Measurements from ENCODE around the gene MMP24OS. TPM values are rescaled to one million over a fixed set of nuclear protein-coding genes. Genes with fewer than 3 reads are reported as not detected.

The MMP24OS gene
- total and polyA plus RNA-seq, 2 of the 4 experiments (the other 2 are of a cell fraction), result 5.9 to 64.9 TPM

- CTCF ChIA-PET, result interaction anchor here (1.2 kb wide), 1 partner anchor 170 kb away, joined by 3 read pairs; no protein-coding TSS in a partner anchor
- no peak for ATAC-seq (ENCODE audit: low read depth)
Observed at GRCh38 chr20:35277127-35277526, 795 bp downstream of the MMP24OS start.

More at GRCh38 chr20:35277127-35277526, 795 bp downstream of the MMP24OS start:
- H3K36me3 ChIP-seq (ENCODE audit: control insufficient read depth, insufficient read depth, low read length), result peaks cover 51% of the 10 kb centered on the region
- no peak for DNase-seq
- 0 out of 3 replicates have a peak overlapping the region, but pooled peaks have one; percentile 15 for H2BK15ac ChIP-seq (ENCODE audit: low read depth, low read length)
- peak overlapping the region; percentile 83 for H2BK5ac ChIP-seq (ENCODE audit: low read depth, low read length, poor library complexity, severe bottlenecking)
- in situ Hi-C loops (cut with MboI; ENCODE audit: low sequenced_read_pairs) (no loop called here), dilution Hi-C loops (cut with HindIII; ENCODE audit: low sequenced_read_pairs, unreplicated experiment) (no loop called here), intact Hi-C loops (cut with micrococcal nuclease) (loop anchor here (10.0 kb wide), 2 partner anchors 158 to 402 kb away; partner anchors contain the start of genes ACSS2, GDF5 and GGT7)
- peak overlapping the region; percentile 92 to 93 for H4K8ac ChIP-seq (ENCODE audit: low read depth in 2 of 2, low read length in 2 of 2)
- H3K27ac ChIP-seq (ENCODE audit: insufficient read depth, low read length), result peak overlapping the region; percentile 97
- POLR2A ChIA-PET (ENCODE audit: unreplicated experiment), result interaction anchor here (1.1 kb wide), 1 partner anchor 164 kb away, joined by 7 read pairs; no protein-coding TSS in a partner anchor
- peak overlapping the region; percentile 99 for H3K9ac ChIP-seq (ENCODE audit: low read depth, low read length)
- peak overlapping the region; percentile 47 for H2BK120ac ChIP-seq (ENCODE audit: low read depth, low read length)
- peak overlapping the region; percentile 74 for H3K23ac ChIP-seq (ENCODE audit: low read depth, low read length)
- H4K5ac ChIP-seq (ENCODE audit: low read depth, low read length), result peak overlapping the region; percentile 62
- H2AK9ac ChIP-seq (replicated peaks; ENCODE audit: low read depth, low read length, poor library complexity), result peak overlapping the region; percentile 90
- H3K4me3 ChIP-seq (ENCODE audit: insufficient read depth, low read depth, low read length), result peak overlapping the region; percentile 62
- peak overlapping the region; percentile 80 for H2AFZ ChIP-seq (replicated peaks; ENCODE audit: low read length, poor library complexity)
- H3K9me1 ChIP-seq (ENCODE audit: insufficient read depth, low read length), result peaks cover 6% of the 10 kb centered on the region; the same call in 1 of the 2 replicates
- H3K18ac ChIP-seq (ENCODE audit: low read depth, low read length), result peak overlapping the region; percentile 5
- TSS peak; percentile 60 for BruUV-seq (replicated peaks)
- peak overlapping the region; percentile 95 for H3K4me2 ChIP-seq (ENCODE audit: low read depth, low read length)
- peak overlapping the region; percentile 96 for H3K14ac ChIP-seq (replicated peaks; ENCODE audit: low read depth, low read length)
- H4K91ac ChIP-seq (ENCODE audit: insufficient read depth, low read depth, low read length), result peak overlapping the region; percentile 81
- H3K4me1 ChIP-seq (ENCODE audit: control insufficient read depth, insufficient read depth, low read length), result peaks cover 6% of the 10 kb centered on the region
- H3K27me3 ChIP-seq (ENCODE audit: control insufficient read depth, insufficient read depth, low read length), result no peaks in the 10 kb centered on the region
- no peak for TF ChIP-seq RFX5 (IDR thresholded peaks at IDR 0.05; ENCODE audit: low read depth, low read length)
- TF ChIP-seq POLR2A (IDR thresholded peaks at IDR 0.05; ENCODE audit: low read depth, low read length), result no peak; the same call in 1 of the 2 replicates
- TF ChIP-seq MAFK (IDR thresholded peaks at IDR 0.05; ENCODE audit: low read depth, low read length), result no peak
- no peak for TF ChIP-seq RCOR1 (IDR thresholded peaks at IDR 0.05; ENCODE audit: insufficient replicate concordance, low read length)
- no peak for TF ChIP-seq CTCF (conservative IDR thresholded peaks at IDR 0.05; ENCODE audit: low read depth, low read length)
- no peak for TF ChIP-seq USF2 (IDR thresholded peaks at IDR 0.05; ENCODE audit: low read depth, low read length)
- TF ChIP-seq NFE2L2 (IDR thresholded peaks at IDR 0.05; ENCODE audit: low read depth, low read length), result no peak
- TF ChIP-seq CHD1 (IDR thresholded peaks at IDR 0.05; ENCODE audit: low read depth, low read length), result no peak
- no peak for TF ChIP-seq FOS (IDR thresholded peaks at IDR 0.05; ENCODE audit: low read depth, low read length)
- TF ChIP-seq, protein P1, sequence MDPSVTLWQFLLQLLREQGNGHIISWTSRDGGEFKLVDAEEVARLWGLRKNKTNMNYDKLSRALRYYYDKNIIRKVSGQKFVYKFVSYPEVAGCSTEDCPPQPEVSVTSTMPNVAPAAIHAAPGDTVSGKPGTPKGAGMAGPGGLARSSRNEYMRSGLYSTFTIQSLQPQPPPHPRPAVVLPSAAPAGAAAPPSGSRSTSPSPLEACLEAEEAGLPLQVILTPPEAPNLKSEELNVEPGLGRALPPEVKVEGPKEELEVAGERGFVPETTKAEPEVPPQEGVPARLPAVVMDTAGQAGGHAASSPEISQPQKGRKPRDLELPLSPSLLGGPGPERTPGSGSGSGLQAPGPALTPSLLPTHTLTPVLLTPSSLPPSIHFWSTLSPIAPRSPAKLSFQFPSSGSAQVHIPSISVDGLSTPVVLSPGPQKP (IDR thresholded peaks at IDR 0.05; ENCODE audit: borderline replicate concordance, low read depth, low read length), result no peak
- TF ChIP-seq SMC3 (IDR thresholded peaks at IDR 0.05; ENCODE audit: low read depth, low read length), result no peak
- TF ChIP-seq MAZ (IDR thresholded peaks at IDR 0.05; ENCODE audit: borderline replicate concordance, low read depth, low read length), result no peak
- peak overlapping the region; percentile 86 for H3K56ac ChIP-seq (ENCODE audit: extremely low read depth, insufficient read depth, low read length)
- no peak overlapping the region for H2BK20ac ChIP-seq (ENCODE audit: low read depth, low read length)
- whole genome bisulfite sequencing, 2 experiments (ENCODE audit: extremely low coverage in 2 of 2, insufficient read length in 1 of 2), result 3% methylated on average over 4 of the region's 10 CpGs; no CpG with 5 or more reads in 1 of the 2 experiments
- peaks cover 30 to 74% of the 10 kb centered on the region in 2 experiments for H3K79me1 ChIP-seq (ENCODE audit: low read depth in 1 of 2, low read length in 2 of 2)
- no peaks in the 10 kb centered on the region; the same call in none of the 2 replicates for H4K20me1 ChIP-seq (ENCODE audit: insufficient read depth, low read length)
- H3K4ac ChIP-seq (ENCODE audit: low read depth, low read length), result peak overlapping the region; percentile 91
- H3K9me3 ChIP-seq (ENCODE audit: control insufficient read depth, insufficient read depth, low read length), result no peaks in the 10 kb centered on the region
- peak overlapping the region; percentile 90 for H2AK5ac ChIP-seq (ENCODE audit: low read depth, low read length)
